HCT116 (cell line): ENCODE data around the gene NUDT5. TPM values are rescaled to one million over a fixed set of nuclear protein-coding genes. Genes with fewer than 3 reads are reported as not detected.
"Not testable (repeated sequence)": the region's sequence is repeated elsewhere in the genome, so short reads cannot be mapped to it uniquely, and the experiment has no call there.

Source experiments
- ATAC-seq: fragments of 200-7000 bp; cut with Tn5 transposase; 2 replicates; pipeline ENCODE4 v1.9.1; 2020; ENCODE audit warnings: mild to moderate bottlenecking, moderate library complexity
- BruUV-seq: library from RNA; stranded (reverse); fragments of 400-500 nt; replicated peaks from 2 replicates; lab custom pipeline; 2021; lab: Mats Ljungman, UMichigan
- CTCF ChIA-PET: fragments of 300-600 bp; sonication (Branson Sonifier 250); formaldehyde crosslinking; loops from one replicate; lab custom pipeline; 2021; ENCODE audit warnings: antibody characterized with exemption; lab: Charles Lee
- POLR2A ChIA-PET: fragments of 300-600, 350-600 bp; sonication (Branson Sonifier 250); formaldehyde crosslinking; loops from one replicate; lab custom pipeline; 2021; ENCODE audit warnings: antibody characterized with exemption; lab: Charles Lee
- RAD21 ChIA-PET, 2 experiments: fragments of 300-600 bp; sonication (Branson Sonifier 250); formaldehyde crosslinking; loops; one replicate each; lab custom pipeline; 2023; ENCODE audit warnings: low total read pairs in 2 of 2; ENCODE audit not compliant: uncharacterized antibody in 2 of 2, unreplicated experiment in 2 of 2, low non-redundant PET in 1 of 2; lab: Charles Lee
- DNase-seq: peaks from one replicate; pipeline ENCODE4 v3.0.0-alpha.2; 2010; ENCODE audit warnings: low read depth, low spot score
- H2AFZ ChIP-seq: fragments of 200-600 bp; shearing (Covaris generic), sonication (generic); 2 replicates; pipeline ENCODE4 v1.6.1; 2017; ENCODE audit warnings: low read depth, mixed run types, mixed read lengths, antibody characterized with exemption, low read length; ENCODE audit not compliant: poor library complexity, severe bottlenecking
- H3K27ac ChIP-seq: 2 replicates; pipeline ENCODE4 v1.5.1; 2012; ENCODE audit warnings: low read depth, low read length
- H3K27me3 ChIP-seq: fragments of 200-600 bp; sonication (generic); 2 replicates; pipeline ENCODE4 v1.6.1; 2016; ENCODE audit warnings: mixed run types, low read length, mixed read lengths; ENCODE audit not compliant: insufficient read depth
- H3K36me3 ChIP-seq, 2 experiments: fragments of 200-500 bp in 1 of 2; fragments of 200-600 bp in 1 of 2; sonication (Bioruptor generic) in 1 of 2; sonication (generic) in 1 of 2; 2 replicates each; pipeline versions ENCODE4 v1.5.1 to v1.6.1; 2014 to 2016; ENCODE audit warnings: low read length in 2 of 2, inconsistent platforms in 1 of 2, mixed read lengths in 1 of 2, mixed run types in 1 of 2; ENCODE audit not compliant: insufficient read depth in 2 of 2, control insufficient read depth in 1 of 2
- H3K4me1 ChIP-seq, 2 experiments: fragments of 200-600 bp in 1 of 2; sonication (generic) in 1 of 2; 2 replicates each; pipeline versions ENCODE4 v1.5.1 to v1.6.1; 2012 to 2017; ENCODE audit warnings: low read length in 2 of 2, inconsistent platforms in 1 of 2, mild to moderate bottlenecking in 1 of 2, mixed read lengths in 1 of 2, mixed run types in 1 of 2, moderate library complexity in 1 of 2; ENCODE audit not compliant: insufficient read depth in 2 of 2, control insufficient read depth in 1 of 2
- H3K4me2 ChIP-seq: fragments of 200-600 bp; sonication (generic); 2 replicates; pipeline ENCODE4 v1.6.1; 2017; ENCODE audit warnings: mixed run types, low read length, mixed read lengths
- H3K4me3 ChIP-seq, 2 experiments: fragments of 200-600 bp in 1 of 2; sonication (generic) in 1 of 2; replicated peaks in 1 of 2; 2 replicates each; pipeline ENCODE4 v1.5.1; 2011 to 2016; ENCODE audit warnings: low read length in 2 of 2, control low read depth in 1 of 2, low read depth in 1 of 2, mild to moderate bottlenecking in 1 of 2, mixed read lengths in 1 of 2, mixed run types in 1 of 2
- H3K79me2 ChIP-seq: fragments of 200-600 bp; sonication (generic); 2 replicates; pipeline ENCODE4 v1.6.1; 2017; ENCODE audit warnings: mild to moderate bottlenecking, mixed run types, low read length, moderate library complexity, mixed read lengths; ENCODE audit not compliant: insufficient read depth
- H3K9ac ChIP-seq: fragments of 200-600 bp; sonication (generic); 2 replicates; pipeline ENCODE4 v1.6.1; 2016; ENCODE audit warnings: low read length, mixed read lengths
- H3K9me2 ChIP-seq: fragments of 200-600 bp; sonication (generic), shearing (Covaris generic); 2 replicates; pipeline ENCODE4 v1.6.1; 2017; ENCODE audit warnings: mixed run types, mild to moderate bottlenecking, moderate library complexity; ENCODE audit not compliant: insufficient read depth
- H3K9me3 ChIP-seq, 2 experiments: fragments of 200-500 bp in 1 of 2; fragments of 200-600 bp in 1 of 2; sonication (Bioruptor generic) in 1 of 2; sonication (generic) in 1 of 2; 2 replicates each; pipeline ENCODE4 v1.6.1; 2014 to 2017; ENCODE audit warnings: low read length in 2 of 2, mixed read lengths in 2 of 2, inconsistent platforms in 1 of 2, low read depth in 1 of 2, mild to moderate bottlenecking in 1 of 2, mixed run types in 1 of 2, moderate library complexity in 1 of 2; ENCODE audit not compliant: control insufficient read depth in 1 of 2, insufficient read depth in 1 of 2
- H4K20me1 ChIP-seq: fragments of 200-600 bp; sonication (generic), shearing (Covaris generic); 2 replicates; pipeline ENCODE4 v1.6.1; 2017; ENCODE audit warnings: mixed run types, mild to moderate bottlenecking, moderate library complexity; ENCODE audit not compliant: insufficient read depth
- ATF3 ChIP-seq: IDR thresholded peaks from 2 replicates; pipeline ENCODE4 v1.6.1; 2012
- CBX3 ChIP-seq: IDR thresholded peaks from 2 replicates; pipeline ENCODE4 v1.6.1; 2012; ENCODE audit warnings: low read depth
- EGR1 ChIP-seq: IDR thresholded peaks from 2 replicates; pipeline ENCODE4 v1.6.1; 2012; ENCODE audit warnings: low read depth
- JUND ChIP-seq: IDR thresholded peaks from 2 replicates; pipeline ENCODE4 v1.6.1; 2012
- POLR2A ChIP-seq: IDR thresholded peaks from 2 replicates; pipeline ENCODE4 v1.7.0; 2011; ENCODE audit warnings: borderline replicate concordance; ENCODE audit not compliant: insufficient read depth, insufficient read length; ENCODE audit errors: extremely low read depth
- RAD21 ChIP-seq: IDR thresholded peaks from 2 replicates; pipeline ENCODE4 v1.6.1; 2012; ENCODE audit warnings: low read depth, mild to moderate bottlenecking
- ZFX ChIP-seq: fragments of 450-650 bp; IDR thresholded peaks from 2 replicates; pipeline ENCODE4 v1.6.1; 2017
- intact Hi-C: fragments of 100-400 bp; cut with micrococcal nuclease; formaldehyde crosslinking; loops from 2 replicates; pipeline ENCODE4 v1.10.0; 2022
- total RNA-seq: library from RNA; stranded (reverse); gene quantifications from one replicate; pipeline ENCODE4 v1.2.1, GENCODE V29; 2021; ENCODE audit not compliant: unreplicated experiment

The NUDT5 gene
- total RNA-seq, 1 experiment from 2014 or later: 101 TPM

GRCh38 chr10:12235116-12235694 is 39.5 kb upstream of the NUDT5 start:
- DNase-seq (no peak), ATAC-seq (no peak)
- H2AFZ ChIP-seq: no peak overlapping the region
- ChIA-PET POLR2A (no interaction called here), CTCF (no interaction called here), RAD21 (no interaction called here)
- intact Hi-C loops: no loop called here
- H3K9me2 ChIP-seq: no peaks in the 10 kb centered on the region
- H3K36me3 ChIP-seq: peaks cover 54 to 56% of the 10 kb centered on the region in 2 experiments
- no peaks in the 10 kb centered on the region for H3K4me1 ChIP-seq
- TF ChIP-seq ZFX: no peak
- no peak for TF ChIP-seq RAD21
- no peak for TF ChIP-seq EGR1
- no peak for TF ChIP-seq ATF3
- no peak for TF ChIP-seq CBX3
- no peak for TF ChIP-seq POLR2A
- TF ChIP-seq JUND: no peak
- no peak overlapping the region for H3K4me3 ChIP-seq
- peaks cover 14% of the 10 kb centered on the region for H3K79me2 ChIP-seq
- no peaks in the 10 kb centered on the region for H4K20me1 ChIP-seq
- H3K9ac ChIP-seq: no peak overlapping the region
- H3K4me2 ChIP-seq: no peak overlapping the region
- TSS peak; percentile 15 for BruUV-seq
- no peak overlapping the region for H3K27ac ChIP-seq
- H3K9me3 ChIP-seq: no peaks in the 10 kb centered on the region
- H3K27me3 ChIP-seq: no peaks in the 10 kb centered on the region

GRCh38 chr10:12234687-12235086 is 39.0 kb upstream of the NUDT5 start:
- H3K4me2 ChIP-seq, H3K9me2 ChIP-seq, POLR2A ChIA-PET, H4K20me1 ChIP-seq, RAD21 ChIA-PET, H3K4me3 ChIP-seq, DNase-seq, H3K9me3 ChIP-seq, ATAC-seq, H3K27me3 ChIP-seq, H2AFZ ChIP-seq, CTCF ChIA-PET, H3K4me1 ChIP-seq, H3K9ac ChIP-seq, H3K27ac ChIP-seq, intact Hi-C loops, BruUV-seq: not testable (repeated sequence)
- Histone ChIP-seq H3K36me3 (peaks cover 55 to 56% of the 10 kb centered on the region in 2 experiments), H3K79me2 (peaks cover 16% of the 10 kb centered on the region)
